Natural killer cell treated with Interleukin-12 subunit alpha and Interleukin-12 subunit beta and Interleukin-15 and Interleukin-18, amount 100 ng/mL, for 72 hours (primary cell): ENCODE results near the gene COPS8. TPM values are rescaled to one million over a fixed set of nuclear protein-coding genes. Genes with fewer than 3 reads are reported as not detected.

Source experiments
- ATAC-seq, 2 donors: fragments of 150-1000 bp; cut with Tn5 transposase in 1 of 2; sonication (Bioruptor Pico), chemical (Tn5 transposase) in 1 of 2; 2 replicates each; pipeline ENCODE4 v1.10.0; 2021
- DNase-seq: peaks from one replicate; pipeline ENCODE4 v3.0.0; 2022; ENCODE audit warnings: low spot score
- H3K27ac Mint-ChIP-seq, 2 donors: 1 replicate in 1 of 2; 2 replicates in 1 of 2; pipeline ENCODE4 v1.8.0; 2022; ENCODE audit warnings: mixed read lengths in 2 of 2, mild to moderate bottlenecking in 1 of 2, moderate library complexity in 1 of 2
- H3K27me3 Mint-ChIP-seq, 2 donors: 1 replicate in 1 of 2; 2 replicates in 1 of 2; pipeline ENCODE4 v1.8.0; 2022; ENCODE audit warnings: mixed read lengths in 2 of 2
- H3K36me3 Mint-ChIP-seq: one replicate; pipeline ENCODE4 v1.8.0; 2022; ENCODE audit warnings: mixed read lengths
- H3K4me1 Mint-ChIP-seq, 2 donors: 1 replicate in 1 of 2; 2 replicates in 1 of 2; pipeline ENCODE4 v1.8.0; 2022; ENCODE audit warnings: low read depth in 2 of 2, mixed read lengths in 2 of 2, mild to moderate bottlenecking in 1 of 2
- H3K4me3 Mint-ChIP-seq: one replicate; pipeline ENCODE4 v1.8.0; 2022; ENCODE audit warnings: mixed read lengths
- H3K9me3 Mint-ChIP-seq: 2 replicates; pipeline ENCODE4 v1.8.0; 2022; ENCODE audit warnings: mixed read lengths
- total RNA-seq, 2 donors: library from RNA; stranded (reverse); gene quantifications; one replicate each; pipeline ENCODE4 v1.2.3, GENCODE V29; 2022

Gene COPS8
- 10 to 100 TPM; 44.1 to 50.6 TPM for total RNA-seq

DNA sequence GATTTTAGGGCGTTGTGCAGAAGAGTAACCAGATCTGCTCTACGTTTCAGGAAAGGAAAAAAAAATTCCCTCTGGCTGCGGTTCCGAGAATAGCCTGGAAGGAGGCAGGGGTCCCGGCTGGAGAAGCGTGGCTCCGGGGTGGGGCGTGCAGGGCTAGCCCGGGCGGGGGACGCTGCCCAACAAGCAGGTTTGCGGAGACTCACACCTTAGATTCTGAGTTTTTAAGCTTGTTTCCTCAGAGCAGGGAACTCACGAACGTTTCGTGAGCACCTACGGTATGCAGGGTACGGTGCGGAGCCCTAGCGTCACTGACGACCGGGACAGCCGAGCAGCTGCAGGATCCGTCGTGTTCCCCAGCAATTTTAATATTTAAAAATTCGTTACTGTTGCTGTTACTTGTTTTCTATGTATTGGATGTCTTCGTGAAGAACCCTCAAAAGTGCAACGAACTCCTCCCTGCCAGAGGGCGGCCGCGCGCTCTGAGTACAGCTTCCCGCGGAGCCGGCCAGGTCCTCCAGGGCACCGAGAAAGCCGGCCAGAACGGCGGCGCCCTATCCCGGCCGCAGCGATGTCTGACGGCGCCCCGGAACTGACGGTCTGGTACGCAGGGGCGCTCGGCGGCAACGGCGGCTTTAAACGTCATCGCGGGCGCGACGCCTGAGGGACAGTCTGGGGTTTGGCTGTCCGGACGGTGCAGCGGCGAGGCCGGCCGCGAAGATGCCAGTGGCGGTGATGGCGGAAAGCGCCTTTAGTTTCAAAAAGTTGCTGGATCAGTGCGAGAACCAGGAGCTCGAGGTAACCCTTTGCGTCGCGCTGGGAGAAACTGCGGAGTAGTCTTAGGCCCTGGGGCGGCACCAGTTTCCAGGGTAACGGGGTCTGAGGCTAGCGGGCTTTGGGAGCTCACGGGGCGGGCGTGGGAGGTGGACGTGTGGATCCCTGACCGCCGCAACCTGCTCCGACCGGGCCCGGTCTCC lies at the start of gene COPS8:
COPS8 (plus strand) TSS at position 642 of the 974 bp plus-strand sequence; CDS start at position 718, 76 bp downstream.
- Mint-ChIP-seq H3K9me3 (no peaks in the 10 kb centered on the region), H3K36me3 (no peaks in the 10 kb centered on the region), H3K27ac (peak within 1 kb of the TSS; percentile 94 to 95), H3K4me3 (peak within 1 kb of the TSS; percentile 100), H3K4me1 (peaks cover 10% of the 10 kb centered on the region in 2 donors), H3K27me3 (peaks cover 0 to 4% of the 10 kb centered on the region in 2 donors)
- ATAC-seq (peak; percentile 100), DNase-seq (peak; percentile 93)

DNA sequence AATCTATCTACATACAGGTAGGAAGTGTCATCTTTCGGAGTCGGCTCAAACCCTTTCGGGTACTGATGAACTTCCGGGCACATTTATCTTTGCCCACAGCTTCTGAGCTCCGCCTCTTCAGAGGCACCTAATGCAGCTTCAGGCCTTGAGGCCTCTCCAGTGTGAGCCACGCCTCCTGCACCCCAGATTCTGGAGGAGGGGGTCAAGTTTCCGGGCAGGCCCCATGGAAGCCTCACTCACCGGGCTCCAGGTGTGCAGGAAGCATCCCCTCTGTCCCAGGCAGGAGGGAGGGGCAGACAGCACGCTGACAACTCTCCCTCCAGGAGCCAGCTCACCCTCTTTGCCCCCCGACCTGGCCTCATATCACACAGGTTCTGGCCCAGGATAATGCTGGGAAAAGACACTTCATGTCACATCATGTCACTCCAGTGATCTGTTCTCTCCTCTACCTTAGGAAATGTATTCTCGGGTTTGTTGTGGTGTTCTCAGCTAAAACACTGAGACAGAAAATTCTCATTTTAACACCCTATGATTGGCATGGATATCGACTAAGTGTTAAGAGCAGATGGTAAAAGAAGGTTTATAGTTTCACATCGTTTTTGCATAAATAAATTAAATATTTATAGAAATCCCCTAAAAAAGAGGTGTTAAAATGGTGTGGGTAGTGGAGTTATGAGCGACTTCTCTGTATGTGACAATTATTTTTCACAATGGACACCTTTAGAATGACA lies 46.2 kb upstream of the COPS8 start:
- Mint-ChIP-seq H3K4me3 (no peak overlapping the region), H3K36me3 (no peaks in the 10 kb centered on the region), H3K9me3 (no peaks in the 10 kb centered on the region), H3K27ac (no peak overlapping the region), H3K4me1 (no peaks in the 10 kb centered on the region), H3K27me3 (peaks cover 0 to 5% of the 10 kb centered on the region in 2 donors)
- no peak for DNase-seq
- ATAC-seq: no peak

DNA sequence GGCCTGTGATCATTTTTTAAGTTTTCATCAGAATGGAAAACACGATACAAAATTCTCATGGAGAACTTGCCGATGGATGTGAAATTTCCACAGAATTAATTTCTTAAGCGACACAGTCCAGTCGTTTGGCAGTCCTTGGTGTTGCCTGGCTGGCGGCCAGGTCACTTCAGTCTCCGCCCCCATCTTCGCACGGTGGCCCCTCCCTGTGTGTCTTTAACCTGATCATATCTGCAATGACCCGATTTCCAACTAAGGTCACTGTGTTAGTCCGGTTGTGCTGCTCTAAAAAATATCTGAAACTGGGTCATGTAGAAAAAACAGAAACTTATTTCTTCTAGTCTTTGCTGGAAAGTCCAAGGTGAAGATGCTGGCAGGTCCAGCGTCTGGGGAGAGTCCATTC lies 44.5 kb upstream of the COPS8 start:
- Mint-ChIP-seq H3K27ac (no peak overlapping the region), H3K36me3 (no peaks in the 10 kb centered on the region), H3K27me3 (peaks cover 0 to 5% of the 10 kb centered on the region in 2 donors), H3K4me3 (no peak overlapping the region), H3K9me3 (no peaks in the 10 kb centered on the region), H3K4me1 (no peaks in the 10 kb centered on the region)
- no peak for DNase-seq
- ATAC-seq: no peak

DNA sequence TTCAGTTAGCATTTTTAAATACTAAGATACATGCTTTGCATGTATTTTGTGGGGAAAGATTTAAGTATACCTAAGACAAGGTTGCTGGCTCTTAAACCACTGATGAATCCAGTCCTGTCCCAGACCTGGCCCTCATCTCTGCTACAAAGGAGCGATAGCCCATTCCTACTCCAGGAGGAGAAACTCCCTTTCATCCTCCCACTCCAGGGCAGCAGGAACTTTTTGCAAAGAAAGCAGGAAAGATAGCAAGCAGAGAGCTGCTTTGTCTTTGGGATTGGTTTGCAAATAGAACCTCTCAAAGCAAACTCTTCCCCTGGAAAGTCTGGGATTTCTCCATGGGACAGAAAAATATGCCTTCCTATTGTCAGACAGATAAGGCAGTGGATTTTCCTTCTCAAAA lies 43.6 kb upstream of the COPS8 start:
- DNase-seq (no peak), ATAC-seq (no peak)
- H3K27ac Mint-ChIP-seq: no peak overlapping the region
- peaks cover 0 to 6% of the 10 kb centered on the region in 2 donors for H3K27me3 Mint-ChIP-seq
- no peaks in the 10 kb centered on the region for H3K9me3 Mint-ChIP-seq
- H3K4me3 Mint-ChIP-seq: no peak overlapping the region
- no peaks in the 10 kb centered on the region for H3K36me3 Mint-ChIP-seq
- no peaks in the 10 kb centered on the region for H3K4me1 Mint-ChIP-seq

DNA sequence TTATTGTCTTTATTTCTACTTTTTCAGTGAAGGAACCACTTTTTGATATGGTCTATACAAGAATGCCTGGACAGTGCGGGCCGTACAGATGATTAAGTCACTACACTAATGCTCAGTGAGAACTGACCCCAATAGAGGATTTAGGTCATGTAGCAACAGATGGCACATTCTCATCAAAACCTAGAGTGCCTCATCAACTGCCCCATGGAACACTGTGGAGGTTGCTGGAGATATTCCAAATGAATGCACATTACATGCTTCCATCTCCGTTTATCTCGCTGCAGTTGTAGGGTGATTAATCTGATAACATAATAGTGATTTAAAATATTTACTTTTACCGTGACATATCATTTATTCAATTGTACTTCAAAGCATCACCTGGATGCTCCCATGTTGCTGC lies 41.8 kb upstream of the COPS8 start:
- H3K9me3 Mint-ChIP-seq: peaks cover 3% of the 10 kb centered on the region
- H3K4me1 Mint-ChIP-seq: no peaks in the 10 kb centered on the region
- H3K4me3 Mint-ChIP-seq: no peak overlapping the region
- no peak for DNase-seq
- H3K27ac Mint-ChIP-seq: no peak overlapping the region
- peaks cover 10% of the 10 kb centered on the region for H3K36me3 Mint-ChIP-seq
- peaks cover 8 to 18% of the 10 kb centered on the region in 2 donors for H3K27me3 Mint-ChIP-seq
- no peak for ATAC-seq

DNA sequence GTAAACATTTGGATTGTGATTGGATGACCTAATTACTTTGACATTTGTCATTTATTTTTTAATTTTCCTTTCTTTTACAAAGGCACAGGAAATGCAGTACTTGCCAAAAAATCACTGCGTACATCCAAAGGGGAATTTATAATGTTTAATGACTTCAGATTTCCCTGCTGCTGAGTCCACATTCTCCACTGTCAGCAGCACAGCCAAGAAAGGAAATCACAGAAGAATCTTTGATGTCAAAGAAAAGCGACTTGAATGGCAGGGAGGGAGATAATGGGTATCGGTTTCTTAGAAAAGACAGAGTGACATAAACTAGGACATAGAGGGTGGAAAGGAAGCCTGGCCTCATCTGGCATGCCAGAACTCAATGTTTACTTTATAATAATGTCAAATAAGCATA lies 41.4 kb upstream of the COPS8 start:
- H3K27me3 Mint-ChIP-seq: peaks cover 12 to 18% of the 10 kb centered on the region in 2 donors
- H3K36me3 Mint-ChIP-seq: peaks cover 12% of the 10 kb centered on the region
- peaks cover 3% of the 10 kb centered on the region for H3K9me3 Mint-ChIP-seq
- H3K27ac Mint-ChIP-seq: no peak overlapping the region
- no peaks in the 10 kb centered on the region for H3K4me1 Mint-ChIP-seq
- ATAC-seq (no peak), DNase-seq (no peak)
- H3K4me3 Mint-ChIP-seq: no peak overlapping the region

DNA sequence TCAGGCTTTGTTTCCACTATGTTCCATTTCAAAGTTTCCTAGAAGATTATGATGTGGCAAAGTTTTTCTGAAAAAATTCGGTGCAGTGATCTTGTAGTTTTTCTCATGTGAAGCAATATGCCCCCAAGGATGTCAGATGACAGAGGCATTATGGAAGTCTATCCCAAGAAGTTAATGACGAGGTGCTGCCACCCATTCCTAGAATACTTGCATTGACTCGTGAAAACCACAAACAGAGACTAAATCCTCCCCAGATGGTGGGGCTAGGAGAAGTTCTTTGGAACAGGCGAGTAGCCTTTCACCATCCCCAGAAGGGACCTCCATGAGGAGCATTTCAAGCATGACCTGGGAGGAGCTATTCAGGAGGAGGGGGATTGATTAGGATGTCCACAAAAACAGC lies 40.2 kb upstream of the COPS8 start:
- Mint-ChIP-seq H3K36me3 (peaks cover 12% of the 10 kb centered on the region), H3K27ac (no peak overlapping the region), H3K9me3 (peaks cover 3% of the 10 kb centered on the region), H3K4me1 (no peaks in the 10 kb centered on the region), H3K27me3 (peaks cover 22% of the 10 kb centered on the region in 2 donors), H3K4me3 (no peak overlapping the region)
- ATAC-seq (no peak), DNase-seq (no peak)

DNA sequence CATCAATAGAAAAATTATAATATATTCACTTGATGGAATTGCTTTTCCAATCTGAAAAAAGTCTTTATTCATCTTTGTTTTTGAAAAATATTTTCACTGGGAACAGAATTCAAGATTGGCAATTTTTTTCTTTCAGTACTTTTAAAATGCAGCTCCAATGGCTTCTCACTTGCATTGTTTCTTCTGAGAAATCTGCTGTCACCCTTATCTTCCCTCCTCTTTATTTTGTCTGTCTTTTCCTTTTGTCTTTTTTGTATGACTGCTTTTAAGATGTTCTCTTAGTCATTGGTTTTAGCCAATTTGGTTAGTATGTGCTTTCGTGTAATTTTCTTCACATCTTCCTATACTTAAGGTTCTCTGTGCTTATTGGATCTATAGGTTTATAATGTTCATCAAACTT lies 37.1 kb upstream of the COPS8 start:
- Mint-ChIP-seq H3K27me3 (peaks cover 29 to 35% of the 10 kb centered on the region in 2 donors), H3K36me3 (peaks cover 12% of the 10 kb centered on the region), H3K4me1 (no peaks in the 10 kb centered on the region), H3K4me3 (no peak overlapping the region), H3K27ac (no peak overlapping the region), H3K9me3 (peaks cover 3% of the 10 kb centered on the region)
- ATAC-seq (no peak), DNase-seq (no peak)

DNA sequence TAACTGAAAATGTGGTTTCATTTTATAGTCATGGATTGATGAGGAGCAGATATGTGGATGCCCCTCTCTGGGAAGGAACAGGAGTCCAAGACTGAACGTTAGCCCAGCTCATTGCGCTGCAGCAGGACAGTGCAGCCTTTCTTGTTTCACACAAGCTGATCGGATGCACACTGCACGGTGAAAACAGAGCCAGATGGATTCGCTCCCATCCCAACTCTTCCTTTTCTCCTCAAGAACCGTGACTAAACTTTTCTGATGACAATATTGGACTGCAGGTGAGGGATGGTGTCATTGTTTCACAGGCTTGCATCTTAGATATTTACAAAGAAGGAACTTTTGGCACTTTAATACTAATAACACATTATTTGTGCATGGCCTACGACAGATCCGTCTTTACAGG lies 33.8 kb upstream of the COPS8 start:
- DNase-seq: no peak
- peaks cover 12% of the 10 kb centered on the region for H3K36me3 Mint-ChIP-seq
- H3K4me3 Mint-ChIP-seq: no peak overlapping the region
- no peak for ATAC-seq
- H3K27ac Mint-ChIP-seq: no peak overlapping the region
- H3K9me3 Mint-ChIP-seq: peaks cover 3% of the 10 kb centered on the region
- H3K27me3 Mint-ChIP-seq: peaks cover 27 to 35% of the 10 kb centered on the region in 2 donors
- H3K4me1 Mint-ChIP-seq: no peaks in the 10 kb centered on the region

DNA sequence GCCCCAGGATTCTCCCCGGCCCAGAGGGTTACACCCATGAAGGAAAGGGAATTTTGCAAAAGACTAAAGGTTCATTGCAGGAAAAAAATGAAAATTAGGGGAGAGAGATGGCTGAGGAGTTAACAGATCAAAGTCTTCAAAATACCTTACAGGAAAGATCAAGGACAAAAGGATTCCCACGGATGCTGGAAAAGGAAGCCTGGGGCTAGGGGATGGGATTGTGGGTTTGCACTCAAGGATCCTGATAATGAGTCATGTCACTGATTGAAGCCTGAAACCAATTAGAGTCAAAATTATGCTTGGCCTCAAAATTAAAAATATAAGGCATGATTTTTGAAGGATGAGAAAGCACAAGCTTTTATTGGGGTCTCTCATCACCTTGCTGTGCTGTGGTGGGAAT lies 32.6 kb upstream of the COPS8 start:
- no peak overlapping the region for H3K27ac Mint-ChIP-seq

DNA sequence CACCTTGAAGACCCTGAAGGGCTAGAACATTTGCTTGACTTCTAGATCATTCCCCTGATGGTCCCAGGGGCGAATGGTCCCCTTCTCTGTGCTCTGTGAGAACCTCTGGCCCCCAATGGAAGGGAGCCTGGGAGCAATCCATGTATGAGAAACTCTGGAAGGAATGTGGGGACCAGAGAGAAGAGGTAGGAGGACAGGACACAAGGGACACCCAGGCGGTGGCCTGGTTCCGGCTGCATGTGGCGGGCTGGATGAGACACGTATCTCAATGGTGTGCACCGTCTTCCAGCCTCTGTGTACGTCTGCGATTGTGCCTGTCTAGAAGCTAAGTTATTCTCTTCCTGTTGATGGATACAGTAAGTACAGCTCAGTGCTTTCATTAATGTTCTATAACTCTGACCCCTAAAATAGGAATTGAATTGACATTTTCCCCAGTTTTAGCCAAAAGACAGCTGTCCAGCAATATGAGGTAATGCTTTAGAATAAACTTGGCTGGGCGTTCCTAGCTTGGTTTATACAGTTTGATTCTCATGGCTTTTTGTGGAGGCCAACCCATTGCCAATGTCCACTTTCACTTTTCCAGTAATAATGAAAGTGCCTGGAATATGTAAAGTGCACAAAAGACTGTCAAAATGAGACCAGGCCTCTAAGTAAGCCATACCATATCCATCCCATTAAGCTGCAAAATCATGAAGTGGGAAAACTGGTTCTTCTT lies 30.1 kb upstream of the COPS8 start:
- Mint-ChIP-seq H3K27me3 (peaks cover 10 to 14% of the 10 kb centered on the region in 2 donors), H3K36me3 (no peaks in the 10 kb centered on the region), H3K4me1 (no peaks in the 10 kb centered on the region), H3K9me3 (no peaks in the 10 kb centered on the region), H3K4me3 (no peak overlapping the region), H3K27ac (no peak overlapping the region)
- no peak for ATAC-seq
- no peak for DNase-seq

More for the DNA sequence above, 32.6 kb upstream of the COPS8 start:
- Mint-ChIP-seq H3K4me1 (no peaks in the 10 kb centered on the region), H3K4me3 (no peak overlapping the region), H3K9me3 (peaks cover 3% of the 10 kb centered on the region), H3K36me3 (peaks cover 11% of the 10 kb centered on the region), H3K27me3 (peaks cover 19 to 35% of the 10 kb centered on the region in 2 donors)
- DNase-seq (no peak), ATAC-seq (no peak)

DNA sequence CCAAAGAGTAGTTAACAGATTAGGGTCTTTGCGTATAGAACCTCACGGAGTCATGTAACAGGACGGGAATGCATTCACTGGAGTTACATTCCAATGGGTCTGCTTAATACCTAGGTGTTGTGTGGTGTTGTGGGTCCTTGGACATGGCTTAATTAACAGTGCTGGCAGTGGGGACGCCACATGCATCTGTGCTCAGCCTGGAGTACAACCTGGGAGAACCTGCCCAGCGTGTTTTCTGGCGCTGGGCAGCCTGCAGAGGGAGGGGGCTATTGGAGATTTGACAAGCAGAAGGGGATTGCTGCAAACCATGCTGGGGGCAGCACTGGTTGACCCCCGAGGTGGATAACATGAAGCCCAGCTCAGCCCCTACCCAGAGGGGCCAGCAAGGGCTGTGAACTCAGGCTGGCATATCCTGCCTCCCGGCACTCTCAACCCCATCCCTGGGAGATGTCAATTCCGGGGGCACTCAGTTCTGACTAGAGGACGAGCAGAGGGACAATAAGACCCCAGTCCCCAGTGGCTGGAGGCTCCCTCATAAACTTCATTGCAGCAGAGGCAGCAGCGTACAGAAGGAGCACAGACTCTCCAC lies 29.3 kb upstream of the COPS8 start:
- H3K9me3 Mint-ChIP-seq: no peaks in the 10 kb centered on the region
- no peak for ATAC-seq
- H3K4me3 Mint-ChIP-seq: no peak overlapping the region
- H3K27me3 Mint-ChIP-seq: peaks cover 13 to 14% of the 10 kb centered on the region in 2 donors
- no peak overlapping the region for H3K27ac Mint-ChIP-seq
- DNase-seq: no peak
- H3K4me1 Mint-ChIP-seq: no peaks in the 10 kb centered on the region
- H3K36me3 Mint-ChIP-seq: no peaks in the 10 kb centered on the region

DNA sequence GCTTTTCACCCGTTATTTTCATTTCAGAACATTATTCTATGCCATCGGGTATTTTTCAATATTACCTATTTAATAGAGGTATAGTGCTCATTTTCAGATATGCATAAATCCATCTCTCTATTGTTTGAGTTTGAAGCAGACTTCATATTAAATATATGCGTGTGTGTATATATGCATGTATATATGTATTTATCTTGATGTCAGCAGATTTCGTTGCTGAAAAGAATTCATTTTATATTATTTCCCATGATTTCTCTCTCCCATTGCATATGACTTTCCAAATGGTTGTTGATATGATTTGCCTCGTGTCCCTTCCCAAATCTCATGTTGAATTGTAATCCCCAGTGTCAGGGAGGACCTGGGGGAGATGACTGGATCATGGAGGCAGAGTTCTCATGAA lies 28.6 kb upstream of the COPS8 start:
- DNase-seq (no peak), ATAC-seq (no peak)
- Mint-ChIP-seq H3K9me3 (no peaks in the 10 kb centered on the region), H3K27ac (no peak overlapping the region), H3K4me3 (no peak overlapping the region), H3K4me1 (no peaks in the 10 kb centered on the region), H3K27me3 (peaks cover 9 to 11% of the 10 kb centered on the region in 2 donors), H3K36me3 (no peaks in the 10 kb centered on the region)
